Activated CD8-positive, alpha-beta memory T cell treated with anti-CD3 and anti-CD28 coated beads for 48 hours (primary cell): Measurements from ENCODE around the gene CKB.

Experiments used
- DNase-seq, 3 experiments: peaks; one replicate each; pipeline ENCODE4 v3.0.0-alpha.2; 2020; ENCODE audit warnings: low read depth in 2 of 3, low spot score in 2 of 3

Gene CKB

GRCh38 chr14:103492156-103492925, 30.3 kb downstream of the CKB start:
- DNase-seq: no peak

GRCh38 chr14:103491691-103492090, 30.9 kb downstream of the CKB start:
- DNase-seq: no peak

DNA sequence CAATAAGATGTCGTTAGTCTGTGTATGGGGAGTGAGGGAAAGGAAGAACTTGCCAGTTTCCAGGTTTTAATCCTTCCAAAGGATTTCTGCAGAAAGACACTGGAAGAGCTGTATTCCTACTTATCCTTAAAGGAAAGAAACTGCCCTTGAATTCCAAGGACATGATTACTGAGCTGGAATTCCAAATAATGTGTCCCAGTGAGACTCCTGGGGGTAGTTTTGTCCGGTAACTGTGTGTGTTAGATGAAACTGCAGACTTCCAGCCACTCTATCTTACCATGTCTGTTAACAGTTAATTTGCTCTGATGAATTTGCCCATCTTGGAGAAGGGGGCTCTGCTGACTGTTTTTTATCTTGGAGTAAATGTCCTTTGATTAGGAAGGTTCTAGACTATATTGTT, 33.0 kb downstream of the CKB start:
- no peak for DNase-seq

GRCh38 chr14:103488960-103489359, 33.7 kb downstream of the CKB start:
- no peak for DNase-seq

- no peak for DNase-seq
Observed at GRCh38 chr14:103488071-103488470, 34.6 kb downstream of the CKB start.

GRCh38 chr14:103485504-103485903, 37.1 kb downstream of the CKB start:
- DNase-seq: no peak

DNA sequence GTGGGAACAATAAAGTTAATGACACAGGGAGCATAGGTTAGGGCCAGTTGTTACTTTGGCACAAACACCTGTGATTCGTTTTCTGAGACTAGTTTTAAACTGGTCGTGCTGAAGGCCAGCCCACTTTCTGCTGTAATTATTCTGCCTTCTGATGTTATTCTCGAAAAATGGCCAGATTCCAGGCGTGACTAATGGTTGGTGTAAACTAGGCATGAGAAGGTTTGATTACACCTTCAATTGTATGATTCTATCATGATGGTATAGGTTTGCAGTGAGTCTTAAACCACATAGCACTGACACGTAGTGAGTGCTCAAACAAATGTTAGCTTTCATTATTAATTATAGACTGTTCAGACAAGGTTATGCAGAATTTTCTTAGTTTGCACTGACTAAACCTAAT, 39.0 kb downstream of the CKB start:
- DNase-seq: no peak

GRCh38 chr14:103480595-103480994, 42.0 kb downstream of the CKB start:
- DNase-seq: no peak

DNA sequence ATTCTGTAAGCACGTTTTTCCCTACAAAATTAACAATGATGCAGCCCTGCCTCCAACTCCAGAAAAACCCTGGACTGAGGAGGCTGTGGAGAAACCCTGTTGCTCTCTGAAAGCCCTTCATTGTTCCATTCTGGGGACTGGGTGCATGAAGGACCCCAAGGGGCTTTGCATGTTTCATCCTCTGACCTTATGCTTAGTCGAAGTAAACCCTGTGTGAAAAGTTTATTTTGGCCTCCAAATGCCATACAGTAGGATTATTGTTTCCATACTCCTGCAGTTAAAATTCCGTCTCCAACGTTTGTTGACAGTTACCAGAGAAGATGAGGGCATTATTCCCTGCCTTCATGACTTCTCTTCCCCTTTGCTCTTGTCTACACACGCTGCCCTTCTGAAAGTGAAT, 46.0 kb downstream of the CKB start:
- DNase-seq: no peak

DNA sequence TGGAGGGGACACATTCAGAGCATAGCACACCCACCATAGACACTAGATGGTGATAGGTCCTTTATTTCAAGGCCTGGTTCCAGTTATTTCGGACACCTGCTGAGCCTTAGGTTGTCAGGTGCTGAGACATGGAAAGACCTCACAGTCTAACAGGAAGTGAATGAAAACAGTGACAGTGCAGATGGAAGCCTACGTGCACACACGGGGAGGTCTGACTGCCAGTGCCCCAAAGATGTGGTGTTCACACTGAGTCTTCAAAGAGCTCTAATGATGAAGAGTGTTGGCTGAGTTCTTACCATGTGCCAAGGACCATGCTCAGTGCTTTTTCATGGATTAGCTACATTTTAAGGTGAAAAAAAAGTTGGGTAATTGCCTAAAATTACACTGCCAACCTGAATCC, 46.6 kb downstream of the CKB start:
- no peak for DNase-seq

- no peak for DNase-seq
Observed at GRCh38 chr14:103474893-103475292, 47.7 kb downstream of the CKB start.

GRCh38 chr14:103472939-103473338, 49.7 kb downstream of the CKB start:
- DNase-seq: no peak
